ENCODE data around the gene NKX6-2. TPM values are rescaled to one million over a fixed set of nuclear protein-coding genes. Genes with fewer than 3 reads are reported as not detected.

The NKX6-2 gene
- total RNA-seq, 4 donors from 2014 or later: not detected

GRCh38 chr10:132749371-132749795 is 36.6 kb downstream of the NKX6-2 start:
- 100% methylated on average over 10 of the region's 22 CpGs for WGBS
- no peak overlapping the region for H3K4me3 ChIP-seq
- H3K4me1 ChIP-seq: no peaks in the 10 kb centered on the region
- no peaks in the 10 kb centered on the region for H3K9me3 ChIP-seq
- no peak overlapping the region for H3K27ac ChIP-seq
- TF ChIP-seq EP300 (IDR thresholded peaks at IDR 0.05): no peak
- no peaks in the 10 kb centered on the region for H3K27me3 ChIP-seq
- peaks cover 41% of the 10 kb centered on the region for H3K36me3 ChIP-seq
- no peak for DNase-seq (ENCODE audit: low spot score in 2 of 2)

- Histone ChIP-seq H3K9me3 (no peaks in the 10 kb centered on the region), H3K36me3 (peaks cover 35% of the 10 kb centered on the region), H3K27me3 (no peaks in the 10 kb centered on the region), H3K4me3 (no peak overlapping the region), H3K4me1 (no peaks in the 10 kb centered on the region), H3K27ac (no peak overlapping the region)
- TF ChIP-seq EP300 (IDR thresholded peaks at IDR 0.05) (no peak), CTCF (IDR thresholded peaks at IDR 0.05) (no peak), POLR2AphosphoS5 (IDR thresholded peaks at IDR 0.05) (no peak), POLR2A (IDR thresholded peaks at IDR 0.05) (no peak)
- WGBS: 96% methylated on average over 9 of the region's 36 CpGs
- no peak for DNase-seq (ENCODE audit: low spot score in 2 of 2)
Measured at GRCh38 chr10:132748545-132749370, 37.2 kb downstream of the NKX6-2 start.

GRCh38 chr10:132748135-132748534 is 37.8 kb downstream of the NKX6-2 start:
- H3K27me3 ChIP-seq: no peaks in the 10 kb centered on the region
- 94% methylated on average over 15 of the region's 15 CpGs for WGBS
- DNase-seq (ENCODE audit: low spot score in 2 of 2): no peak
- H3K4me1 ChIP-seq: no peaks in the 10 kb centered on the region
- H3K4me3 ChIP-seq: no peak overlapping the region
- no peak for TF ChIP-seq POLR2AphosphoS5 (IDR thresholded peaks at IDR 0.05)
- H3K36me3 ChIP-seq: peaks cover 28% of the 10 kb centered on the region
- H3K9me3 ChIP-seq: no peaks in the 10 kb centered on the region
- no peak overlapping the region for H3K27ac ChIP-seq

- WGBS: 89% methylated on average over 18 of the region's 29 CpGs
- Histone ChIP-seq H3K9me3 (no peaks in the 10 kb centered on the region), H3K4me1 (no peaks in the 10 kb centered on the region), H3K4me3 (no peak overlapping the region), H3K27ac (no peak overlapping the region), H3K27me3 (no peaks in the 10 kb centered on the region), H3K36me3 (peaks cover 23% of the 10 kb centered on the region)
- DNase-seq (ENCODE audit: low spot score in 2 of 2): no peak
- TF ChIP-seq EP300 (IDR thresholded peaks at IDR 0.05) (no peak), POLR2A (IDR thresholded peaks at IDR 0.05) (no peak), POLR2AphosphoS5 (IDR thresholded peaks at IDR 0.05) (no peak), CTCF (IDR thresholded peaks at IDR 0.05) (no peak)
Measured at GRCh38 chr10:132746801-132747625, 38.9 kb downstream of the NKX6-2 start.

GRCh38 chr10:132746386-132746785 is 39.6 kb downstream of the NKX6-2 start:
- no peak for DNase-seq (ENCODE audit: low spot score in 2 of 2)
- Histone ChIP-seq H3K4me1 (no peaks in the 10 kb centered on the region), H3K36me3 (peaks cover 23% of the 10 kb centered on the region), H3K9me3 (no peaks in the 10 kb centered on the region), H3K27ac (no peak overlapping the region), H3K27me3 (no peaks in the 10 kb centered on the region), H3K4me3 (no peak overlapping the region)
- TF ChIP-seq CTCF (IDR thresholded peaks at IDR 0.05) (no peak), POLR2A (IDR thresholded peaks at IDR 0.05) (no peak), EP300 (IDR thresholded peaks at IDR 0.05) (no peak), POLR2AphosphoS5 (IDR thresholded peaks at IDR 0.05) (no peak)
- WGBS: 93% methylated on average over 14 of the region's 14 CpGs

GRCh38 chr10:132745971-132746370 is 40.0 kb downstream of the NKX6-2 start:
- H3K27ac ChIP-seq: no peak overlapping the region
- no peak for TF ChIP-seq POLR2A (IDR thresholded peaks at IDR 0.05)
- no peak for TF ChIP-seq CTCF (IDR thresholded peaks at IDR 0.05)
- TF ChIP-seq EP300 (IDR thresholded peaks at IDR 0.05): no peak
- no peak for TF ChIP-seq POLR2AphosphoS5 (IDR thresholded peaks at IDR 0.05)
- WGBS: 95% methylated on average over 12 of the region's 13 CpGs
- no peaks in the 10 kb centered on the region for H3K27me3 ChIP-seq
- no peak overlapping the region for H3K4me3 ChIP-seq
- no peaks in the 10 kb centered on the region for H3K9me3 ChIP-seq
- no peaks in the 10 kb centered on the region for H3K4me1 ChIP-seq
- DNase-seq (ENCODE audit: low spot score in 2 of 2): no peak
- peaks cover 23% of the 10 kb centered on the region for H3K36me3 ChIP-seq

All from suprapubic skin (tissue), 4 donors.